GM12875 (cell line): ENCODE results near the gene LMX1A.

Experiments
- H3K4me3 ChIP-seq: one replicate; pipeline ENCODE4 v1.5.1; 2011; ENCODE audit warnings: low read depth, low read length, control low read depth
- CTCF ChIP-seq: IDR thresholded peaks from 2 replicates; pipeline ENCODE4 v1.5.1; 2011; ENCODE audit warnings: low read depth, mild to moderate bottlenecking, control low read depth, inconsistent platforms, low read length, moderate library complexity, borderline replicate concordance; ENCODE audit not compliant: insufficient read depth

LMX1A gene

DNA sequence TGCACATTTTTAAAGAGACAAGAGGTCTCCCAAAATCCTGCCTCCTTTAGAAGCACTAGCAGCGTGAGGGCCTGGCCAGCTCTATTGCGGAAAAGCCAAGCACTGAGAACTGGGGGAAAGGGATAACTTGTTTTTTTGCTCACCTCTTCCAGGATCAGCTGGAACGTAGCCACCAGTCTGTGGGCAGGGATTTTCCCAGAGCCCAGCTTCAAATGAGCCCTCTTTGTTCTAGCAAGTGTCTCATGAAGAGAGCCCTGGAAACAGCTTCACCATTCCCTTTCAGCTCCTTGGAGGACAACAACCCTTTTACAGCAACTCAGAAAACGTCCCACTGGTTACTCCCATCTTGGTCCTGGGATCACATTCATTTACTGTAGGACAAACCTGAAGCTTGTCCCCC lies 195.4 kb downstream of the LMX1A start:
- no peak for TF ChIP-seq CTCF
- no peak overlapping the region for H3K4me3 ChIP-seq

- no peak overlapping the region for H3K4me3 ChIP-seq
- TF ChIP-seq CTCF: no peak
Measured at GRCh38 chr1:165153182-165153581, 203.3 kb downstream of the LMX1A start.

DNA sequence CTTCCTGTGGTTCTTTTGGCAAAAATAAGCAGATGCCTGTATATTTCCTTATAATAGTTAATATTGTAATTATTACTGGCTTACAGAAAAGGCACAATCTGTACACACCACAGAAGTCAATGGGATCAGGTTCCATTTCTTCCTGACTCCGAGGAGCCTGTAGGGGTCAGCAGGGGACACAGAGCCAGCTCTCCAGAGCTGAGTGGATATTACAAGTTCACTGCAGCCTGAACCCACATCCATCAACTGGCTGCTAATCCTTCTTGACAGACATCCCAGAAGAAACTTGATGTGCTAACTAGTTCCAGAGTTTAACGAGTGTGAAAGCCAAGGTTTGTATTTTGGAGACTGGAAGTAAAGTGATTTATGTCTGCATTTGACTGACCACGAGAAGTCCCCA lies 203.8 kb downstream of the LMX1A start:
- TF ChIP-seq CTCF: no peak
- H3K4me3 ChIP-seq: no peak overlapping the region

- TF ChIP-seq CTCF: no peak
- no peak overlapping the region for H3K4me3 ChIP-seq
Measured at GRCh38 chr1:165152109-165152508, 204.4 kb downstream of the LMX1A start.
